ENCODE results near the gene GLRX. TPM values are rescaled to one million over a fixed set of nuclear protein-coding genes. Genes with fewer than 3 reads are reported as not detected.

GLRX gene
- total and polyA plus RNA-seq, 8 donors, result 1.7 to 20.9 (median 6.6) TPM

DNA sequence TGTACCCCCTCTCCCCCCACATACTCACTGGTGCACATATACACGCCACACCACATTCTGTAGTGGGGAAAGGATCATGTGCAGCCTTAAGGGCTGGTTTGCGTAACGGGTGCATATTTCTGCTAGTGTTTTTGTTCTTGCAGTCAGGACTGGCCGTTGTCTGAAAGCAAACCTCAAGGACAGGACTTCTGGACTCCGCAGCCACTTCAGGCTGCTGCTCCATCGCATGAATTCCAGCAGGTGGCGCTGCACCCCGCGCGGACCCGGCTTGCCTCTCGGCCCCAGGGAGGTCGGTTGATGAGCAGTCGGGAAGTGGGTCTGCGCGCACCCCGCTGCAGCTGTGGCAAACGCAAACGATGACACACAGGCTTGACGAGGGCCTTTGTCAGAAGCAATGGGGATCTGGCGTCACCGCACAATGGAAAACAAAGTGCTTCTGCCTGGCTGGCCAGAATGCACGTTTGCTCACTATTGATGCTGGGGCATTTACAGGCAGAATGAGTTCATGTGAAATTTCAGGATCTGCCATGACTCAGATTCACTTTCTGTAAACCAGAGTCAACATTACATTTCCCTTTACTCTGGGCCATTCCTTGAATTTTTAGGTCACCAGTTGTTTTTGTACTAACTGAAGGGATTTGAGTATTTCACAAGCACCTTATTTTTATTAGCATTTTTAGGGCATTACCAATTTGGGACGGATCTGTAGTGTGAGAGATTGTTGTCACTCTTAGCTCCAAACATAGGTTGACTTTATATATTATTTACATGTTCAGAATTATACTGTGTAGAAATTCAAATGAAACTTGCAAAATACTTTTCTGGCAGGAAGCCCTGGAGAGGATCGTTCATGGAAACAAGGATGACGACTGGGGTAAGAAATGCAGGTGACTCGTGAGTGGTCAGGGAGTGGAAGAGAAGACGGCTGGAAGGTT, 36.4 kb upstream of the GLRX start:
- WGBS, 2 donors, result 7 to 8% methylated on average over 28 of the region's 28 CpGs
- peak overlapping the region; percentile 43 to 78 (median 60) for H3K27ac ChIP-seq
- peak; percentile 95 to 99 (median 98) for TF ChIP-seq CTCF (IDR thresholded peaks at IDR 0.05)
- intact Hi-C loops (cut with DNase I), result no loop called here
- peaks cover 26 to 55% (median 30%) of the 10 kb centered on the region in 3 donors for H3K4me1 ChIP-seq
- H3K4me3 ChIP-seq, result peak overlapping the region in 2 of 4 donors; percentile 9 to 37
- DNase-seq (peak; percentile 80 to 95 (median 90)), FAIRE-seq (no peak), ATAC-seq (peak; percentile 81 to 88 (median 87))
- no peaks in the 10 kb centered on the region for H3K27me3 ChIP-seq
- no peaks in the 10 kb centered on the region for H3K36me3 ChIP-seq
- H3K9me3 ChIP-seq, result no peaks in the 10 kb centered on the region

- ATAC-seq (peak; percentile 2 to 20 (median 12)), FAIRE-seq (no peak), DNase-seq (peak in 1 of 6 donors; percentile 62)
- peaks cover 21 to 47% (median 28%) of the 10 kb centered on the region in 3 donors for H3K4me1 ChIP-seq
- H3K9me3 ChIP-seq, result no peaks in the 10 kb centered on the region
- no peaks in the 10 kb centered on the region for H3K27me3 ChIP-seq
- 74 to 83% methylated on average over 8 of the region's 8 CpGs for WGBS, 2 donors
- peak overlapping the region; percentile 43 to 78 (median 60) for H3K27ac ChIP-seq
- H3K36me3 ChIP-seq, result no peaks in the 10 kb centered on the region
- TF ChIP-seq CTCF (IDR thresholded peaks at IDR 0.05), result no peak
- H3K4me3 ChIP-seq, result no peak overlapping the region
- intact Hi-C loops (cut with DNase I), result no loop called here
Measured at GRCh38 chr5:95858023-95858461, 35.5 kb upstream of the GLRX start.

- ATAC-seq, result peak; percentile 9 to 66 (median 38)
- peak; percentile 38 to 77 (median 60) for DNase-seq
- FAIRE-seq, result no peak
- Histone ChIP-seq H3K27me3 (no peaks in the 10 kb centered on the region), H3K9me3 (no peaks in the 10 kb centered on the region), H3K27ac (peak overlapping the region; percentile 43 to 78 (median 60)), H3K4me3 (no peak overlapping the region), H3K4me1 (peaks cover 14 to 40% (median 21%) of the 10 kb centered on the region in 3 donors), H3K36me3 (no peaks in the 10 kb centered on the region)
- intact Hi-C loops (cut with DNase I), result no loop called here
- WGBS, 2 donors, result 47 to 55% methylated on average over 12 of the region's 12 CpGs
- no peak for TF ChIP-seq CTCF (IDR thresholded peaks at IDR 0.05)
Measured at GRCh38 chr5:95857185-95857945, 34.8 kb upstream of the GLRX start.

GRCh38 chr5:95856501-95856981, 34.0 kb upstream of the GLRX start:
- WGBS, 2 donors, result 61 to 66% methylated on average over 7 of the region's 7 CpGs
- ATAC-seq (no peak), FAIRE-seq (no peak), DNase-seq (no peak)
- Histone ChIP-seq H3K4me1 (peaks cover 11 to 32% (median 21%) of the 10 kb centered on the region in 3 donors), H3K9me3 (no peaks in the 10 kb centered on the region), H3K27me3 (no peaks in the 10 kb centered on the region), H3K36me3 (no peaks in the 10 kb centered on the region), H3K27ac (peak overlapping the region in 3 of 4 donors; percentile 43 to 78 (median 74)), H3K4me3 (no peak overlapping the region)
- intact Hi-C loops (cut with DNase I), result no loop called here
- no peak for TF ChIP-seq CTCF (IDR thresholded peaks at IDR 0.05)

Measured in pancreas (tissue), 10 donors.